Heart left ventricle (tissue), 13 donors: Measurements from ENCODE around the gene BDH1.

Experiments
- CTCF ChIP-seq, 12 donors: fragments of 200-600 bp; sonication (generic) in 4 of 12; IDR thresholded peaks; one replicate each; pipeline versions ENCODE4 v1.5.0 to v1.8.0; 2018 to 2022; ENCODE audit warnings: antibody characterized with exemption in 12 of 12, mild to moderate bottlenecking in 5 of 12
- POLR2A ChIP-seq, 2 donors: fragments of 450-650 bp; IDR thresholded peaks; one replicate each; pipeline ENCODE4 v1.6.1; 2017; ENCODE audit warnings: antibody characterized with exemption in 2 of 2, mild to moderate bottlenecking in 2 of 2, moderate library complexity in 2 of 2
- donor health status: ischemic (EF 13 %, LVEDD 7.1; RV severe dilation, severe dysfunction).
- donor health status: DM: no; HTN: yes; CAD: no.
- donor health status: DM: no; HTN: no; CAD: no.
- donor health status: ischemic (EF 25% LVEDD 6.9; RV normal size, moderate dysfunction).
- donor health status: ischemic (EF 25% LVEDD 5.7; RV mildly dilated, moderate dysfunction).
- donor health status: ischemic (EF 35%, LVEDD 5.7; RV mildly dilated, moderate dysfunction).
- donor health status: nonischemic (EF 11% LVEDD 7.7; RV severe dilation, severe dysfunction).
- donor health status: DM: yes; HTN: yes; CAD: no.
- donor health status: PGD.
- donor health status: ischemic (EF 29% LVEDD 5.4; RV normal size, mild dysfunction).
- donor health status: nonischemic (EF 23%, LVEDD 6.1; RV moderate dilation, normal function).

GRCh38 chr3:197485143-197485542 lies 70.6 kb downstream of the BDH1 start:
- TF ChIP-seq CTCF (IDR thresholded peaks at IDR 0.05) = no peak
- TF ChIP-seq POLR2A (IDR thresholded peaks at IDR 0.05) = no peak
